Measurements from ENCODE around the gene ALDH3B1. TPM values are rescaled to one million over a fixed set of nuclear protein-coding genes. Genes with fewer than 3 reads are reported as not detected.

ALDH3B1 gene
- total RNA-seq, 1 experiment from 2014 or later = 18.3 TPM

GRCh38 chr11:67999704-68000103 lies 10.4 kb upstream of the ALDH3B1 start:
- DNase-seq (ENCODE audit: low read depth, low spot score) (no peak), ATAC-seq (no peak)
- H3K4me3 ChIP-seq (ENCODE audit: low read depth in 2 of 2, low read length in 2 of 2) = no peak overlapping the region
- H3K27me3 ChIP-seq (ENCODE audit: control insufficient read depth, insufficient read depth, low read length) = no peaks in the 10 kb centered on the region
- ChIA-PET CTCF (no interaction called here), POLR2A (no interaction called here)
- H3K9me3 ChIP-seq (ENCODE audit: control insufficient read depth, insufficient read depth, low read depth, low read length) = no peaks in the 10 kb centered on the region
- intact Hi-C loops (cut with micrococcal nuclease; ENCODE audit: unreplicated experiment) = no loop called here
- TF ChIP-seq SIN3A (IDR thresholded peaks at IDR 0.05; ENCODE audit: borderline replicate concordance, insufficient read depth, low read depth, low read length) = no peak
- TF ChIP-seq TCF7L2 (IDR thresholded peaks at IDR 0.05; ENCODE audit: low read depth, low read length) = no peak
- no peak for TF ChIP-seq POLR2AphosphoS5 (IDR thresholded peaks at IDR 0.05; ENCODE audit: low read depth, low read length)
- TF ChIP-seq CTCF (IDR thresholded peaks at IDR 0.05) = no peak
- no peak for TF ChIP-seq REST (IDR thresholded peaks at IDR 0.05; ENCODE audit: insufficient read depth in 1 of 2, low read depth in 2 of 2, low read length in 1 of 2)
- peaks cover 5% of the 10 kb centered on the region for H3K4me1 ChIP-seq (ENCODE audit: control insufficient read depth, insufficient read depth, low read length)
- no peak overlapping the region for H3K27ac ChIP-seq (ENCODE audit: low read length)
- no peaks in the 10 kb centered on the region for H3K36me3 ChIP-seq (ENCODE audit: control insufficient read depth, insufficient read depth, low read length)
- BruUV-seq (replicated peaks) = no TSS peak
- in situ Hi-C loops (cut with HindIII; ENCODE audit: low pct_unique_long_range_greater_than_20kb, low sequenced_read_pairs) = no loop called here

- TF ChIP-seq POLR2AphosphoS5 (IDR thresholded peaks at IDR 0.05; ENCODE audit: low read depth, low read length) (no peak), REST (IDR thresholded peaks at IDR 0.05; ENCODE audit: insufficient read depth in 1 of 2, low read depth in 2 of 2, low read length in 1 of 2) (no peak), TCF7L2 (IDR thresholded peaks at IDR 0.05; ENCODE audit: low read depth, low read length) (no peak), SIN3A (IDR thresholded peaks at IDR 0.05; ENCODE audit: borderline replicate concordance, insufficient read depth, low read depth, low read length) (no peak), CTCF (IDR thresholded peaks at IDR 0.05) (no peak)
- intact Hi-C loops (cut with micrococcal nuclease; ENCODE audit: unreplicated experiment) (no loop called here), in situ Hi-C loops (cut with HindIII; ENCODE audit: low pct_unique_long_range_greater_than_20kb, low sequenced_read_pairs) (no loop called here)
- Histone ChIP-seq H3K4me3 (ENCODE audit: low read depth in 2 of 2, low read length in 2 of 2) (0 out of 4 replicates have a peak overlapping the region, but pooled peaks of 1 of the 2 experiments have one; percentile 12), H3K4me1 (ENCODE audit: control insufficient read depth, insufficient read depth, low read length) (peaks cover 11% of the 10 kb centered on the region), H3K27ac (ENCODE audit: low read length) (no peak overlapping the region), H3K27me3 (ENCODE audit: control insufficient read depth, insufficient read depth, low read length) (no peaks in the 10 kb centered on the region), H3K36me3 (ENCODE audit: control insufficient read depth, insufficient read depth, low read length) (no peaks in the 10 kb centered on the region), H3K9me3 (ENCODE audit: control insufficient read depth, insufficient read depth, low read depth, low read length) (no peaks in the 10 kb centered on the region)
- CTCF ChIA-PET = no interaction called here
- POLR2A ChIA-PET = interaction anchor here (0.6 kb wide), 1 partner anchor 118 kb away, joined by 3 read pairs; no protein-coding TSS in a partner anchor
- DNase-seq (ENCODE audit: low read depth, low spot score) = no peak
- BruUV-seq (replicated peaks) = no TSS peak
- no peak for ATAC-seq
Observed at GRCh38 chr11:68002575-68002937, 7.6 kb upstream of the ALDH3B1 start.

Measured in Panc1 (cell line).